GM21390 (cell line): ENCODE measurements around the gene MYO1B.
A peak's percentile ranks its signal among the peaks of the same experiment; 100 is the strongest.

Source experiments
- ATAC-seq: cut with Tn5 transposase; IDR thresholded peaks from one replicate; pipeline ENCODE4 v1.9.1; 2021; ENCODE audit not compliant: unreplicated experiment

MYO1B gene

DNA sequence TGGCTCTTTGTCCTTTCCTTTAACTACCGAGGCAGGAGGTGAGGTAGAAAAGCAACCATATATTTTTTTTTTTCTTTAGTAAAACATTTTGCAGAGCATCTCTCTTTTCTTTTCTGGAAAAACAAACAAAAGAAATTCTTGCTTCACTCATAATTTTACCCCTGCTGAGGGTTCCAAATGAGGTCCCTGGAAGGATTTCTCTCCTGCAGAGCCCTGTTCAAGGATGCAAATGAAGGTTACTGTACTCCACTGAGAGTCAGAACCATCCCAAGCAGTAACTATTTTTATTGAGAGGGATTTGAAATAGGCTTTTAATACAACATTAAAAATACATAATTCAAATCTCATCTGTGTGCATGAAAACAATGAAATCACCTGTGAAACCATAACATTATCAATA, 19.5 kb upstream of the MYO1B start:
- no peak for ATAC-seq

DNA sequence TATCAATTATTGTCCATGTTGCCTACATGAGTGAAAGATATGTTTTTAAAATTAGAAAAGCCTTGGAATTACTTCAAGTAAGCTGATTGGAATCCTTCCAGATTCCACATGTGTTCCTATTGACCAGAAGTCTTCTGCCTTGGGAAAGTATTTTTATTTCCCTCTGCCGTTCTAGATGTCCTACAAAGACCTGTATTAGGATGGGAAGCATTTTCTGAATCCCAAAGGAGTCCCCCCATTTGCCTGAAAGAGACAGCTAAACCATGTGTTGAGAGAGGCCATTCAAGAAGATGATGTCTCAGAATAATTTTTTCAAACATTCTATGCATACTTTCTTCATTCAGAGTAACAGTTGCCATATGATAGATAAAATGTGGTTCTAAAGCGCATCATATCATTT, 19.0 kb upstream of the MYO1B start:
- no peak for ATAC-seq

DNA sequence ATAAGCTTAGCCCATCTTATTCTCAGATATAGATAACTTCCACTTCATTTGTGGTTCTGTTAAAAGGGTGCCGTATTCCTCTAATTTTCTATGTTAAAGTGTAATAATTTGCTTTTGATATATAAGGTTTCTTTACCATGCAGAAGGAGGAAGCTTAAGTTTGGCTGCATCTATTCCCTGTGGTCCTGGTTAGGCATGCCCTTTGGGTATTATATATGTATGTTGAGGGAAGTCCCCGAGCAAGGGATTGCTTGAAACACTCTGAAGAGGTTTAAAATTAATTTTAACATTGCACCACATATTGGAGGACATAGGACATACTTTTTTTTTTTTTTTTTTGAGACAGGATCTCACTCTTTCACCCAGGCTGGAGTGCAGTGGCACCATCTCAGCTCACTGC, 16.9 kb upstream of the MYO1B start:
- no peak for ATAC-seq

DNA sequence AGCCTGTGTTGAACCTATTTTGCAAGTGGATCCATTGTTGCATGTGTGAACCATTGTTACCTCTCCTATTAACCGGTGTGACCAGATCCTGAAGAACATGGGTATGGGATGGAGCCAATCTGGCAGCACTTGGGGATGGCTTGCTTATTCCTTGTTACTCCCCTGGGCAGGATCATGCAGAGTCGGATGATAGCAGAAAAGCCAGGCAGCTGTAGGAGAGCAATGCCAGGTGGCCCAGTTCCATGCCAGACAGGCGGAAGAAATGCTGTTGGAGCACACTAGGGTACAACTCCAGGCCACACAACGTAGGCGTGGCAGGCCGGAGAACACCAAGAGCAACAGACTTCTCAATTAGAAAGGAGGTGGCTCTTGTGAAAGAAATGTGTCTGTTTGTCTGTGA, 16.3 kb upstream of the MYO1B start:
- no peak for ATAC-seq

DNA sequence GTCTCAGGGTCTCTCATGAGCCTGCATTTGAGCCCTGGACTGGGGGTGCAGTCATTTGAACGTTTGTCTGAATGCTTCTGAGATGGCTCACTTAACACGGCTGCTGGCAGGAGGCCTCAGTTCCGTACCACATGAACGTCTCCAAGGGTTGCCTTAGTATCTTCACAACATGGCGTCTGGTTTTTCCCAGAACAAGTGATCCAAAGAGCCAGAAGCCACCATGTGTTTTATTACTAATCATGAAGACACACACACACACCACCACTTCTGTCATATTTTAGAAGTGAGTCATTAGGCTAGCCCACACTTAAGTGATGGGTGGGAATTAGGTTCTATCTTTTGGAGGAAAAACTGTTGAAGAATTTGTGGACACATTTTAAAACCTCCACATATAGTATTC, 15.0 kb upstream of the MYO1B start:
- no peak for ATAC-seq

DNA sequence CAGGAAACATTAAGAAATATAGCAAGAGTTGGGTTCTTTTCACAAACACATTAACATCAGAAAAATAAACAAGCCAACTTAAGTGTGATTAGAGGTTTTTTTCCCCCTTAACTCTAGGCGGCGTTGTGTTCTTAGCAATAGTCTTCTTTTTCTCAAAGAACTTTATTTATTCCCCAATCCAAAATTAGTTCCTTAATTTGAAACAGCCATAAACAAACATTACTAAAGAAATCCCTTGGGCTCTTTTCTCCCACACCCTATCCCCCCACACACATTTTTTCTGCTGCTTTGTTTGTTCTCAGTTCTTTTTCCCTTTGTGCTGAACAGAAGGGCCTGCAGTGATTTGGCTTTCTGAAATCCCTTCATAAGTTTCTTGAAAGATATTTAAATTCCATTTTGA, 13.2 kb upstream of the MYO1B start:
- no peak for ATAC-seq

DNA sequence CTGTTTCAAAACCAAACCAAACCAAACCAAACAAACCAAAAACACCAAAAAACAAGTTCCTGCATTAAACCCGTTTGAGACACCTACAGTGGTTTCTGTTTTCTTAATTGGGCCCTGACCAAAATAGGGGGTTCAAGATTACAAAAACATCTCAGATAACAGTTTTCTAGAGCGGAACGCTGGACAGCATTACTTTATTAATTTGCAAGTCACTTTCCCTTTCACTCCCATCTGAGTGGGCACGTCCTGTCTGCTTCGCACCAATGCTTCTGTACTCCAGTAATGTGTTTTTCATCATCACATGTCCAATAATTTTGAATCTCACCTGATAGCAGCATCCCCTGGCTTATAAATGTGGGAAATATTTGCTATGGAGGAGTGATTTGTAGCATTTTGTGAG, 11.7 kb upstream of the MYO1B start:
- ATAC-seq, result peak; percentile 46

DNA sequence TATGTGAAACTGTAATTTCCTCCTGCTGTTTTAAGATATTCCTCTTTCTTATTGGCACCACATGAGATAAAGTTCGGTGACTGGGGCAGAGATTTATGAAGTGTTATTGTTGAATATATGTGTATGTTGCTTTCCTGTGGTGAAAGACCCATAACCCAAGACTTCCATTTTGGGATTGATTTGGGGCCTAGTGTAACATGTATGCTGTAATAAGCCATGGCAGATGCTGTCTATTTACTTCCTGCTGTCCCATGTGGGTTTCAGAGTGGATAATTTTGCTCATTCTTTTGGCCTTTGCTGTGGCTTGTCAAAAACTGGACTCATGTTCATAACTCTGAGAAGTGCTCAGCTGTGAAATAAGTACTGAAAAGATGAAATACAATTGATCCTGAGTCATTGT, 10.8 kb upstream of the MYO1B start:
- ATAC-seq, result no peak

DNA sequence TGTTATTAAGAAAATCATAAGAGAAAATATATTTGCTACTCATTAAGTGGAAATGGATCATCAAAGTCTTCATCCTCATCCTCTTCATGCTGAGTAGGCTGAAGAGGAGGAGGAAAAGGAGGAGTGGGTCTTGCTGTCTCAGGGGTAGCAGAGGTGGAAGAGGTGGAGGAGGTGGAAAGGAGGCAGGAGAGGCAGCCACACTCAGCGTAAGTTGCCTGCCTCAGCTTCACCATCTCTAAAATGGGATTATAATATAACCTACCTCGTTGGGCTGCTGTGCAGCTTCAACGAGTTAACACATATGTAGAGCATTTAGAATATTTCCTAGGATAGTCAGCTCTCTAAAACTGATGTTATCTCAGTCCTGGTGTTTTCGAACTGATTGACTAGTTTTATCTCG, 4.3 kb upstream of the MYO1B start:
- ATAC-seq, result no peak

DNA sequence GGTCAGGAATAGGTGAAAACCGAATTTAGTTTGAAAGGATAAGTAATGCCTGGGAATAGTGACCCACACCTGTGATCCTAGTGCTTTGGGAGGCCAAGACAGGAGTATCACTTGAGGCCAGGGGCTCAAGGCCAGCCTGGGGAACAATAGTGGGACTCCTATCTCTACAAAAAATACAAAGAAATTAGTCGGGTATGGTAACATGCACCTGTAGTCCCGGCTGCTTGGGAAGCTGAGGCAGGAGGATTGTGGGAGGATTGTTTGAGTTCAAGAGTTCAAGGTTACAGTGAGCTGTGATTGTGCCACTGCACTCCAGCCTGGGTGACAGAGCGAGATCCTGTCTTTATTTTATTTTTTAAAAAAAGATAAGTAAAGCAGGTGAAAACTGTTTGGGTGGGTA, 3.8 kb upstream of the MYO1B start:
- ATAC-seq, result no peak

DNA sequence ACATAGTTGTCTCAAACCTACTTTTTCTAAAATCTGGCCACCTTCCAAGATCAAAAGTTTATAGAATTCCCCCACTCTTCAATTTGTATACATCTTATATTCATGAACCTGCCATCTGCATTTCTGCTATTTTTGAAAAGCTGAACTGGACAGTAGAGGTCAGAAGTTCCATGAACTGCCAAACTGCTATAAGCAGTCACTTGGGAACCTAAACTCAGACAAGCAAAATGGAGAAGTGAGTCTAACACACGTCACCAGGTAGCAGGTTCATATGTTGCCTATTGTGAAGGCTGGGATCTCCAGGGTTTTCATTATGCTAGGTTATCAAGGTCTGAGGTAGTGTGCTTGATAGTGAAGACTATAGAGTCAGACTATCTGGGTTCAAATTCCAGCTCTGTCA, 2.0 kb upstream of the MYO1B start:
- no peak for ATAC-seq

DNA sequence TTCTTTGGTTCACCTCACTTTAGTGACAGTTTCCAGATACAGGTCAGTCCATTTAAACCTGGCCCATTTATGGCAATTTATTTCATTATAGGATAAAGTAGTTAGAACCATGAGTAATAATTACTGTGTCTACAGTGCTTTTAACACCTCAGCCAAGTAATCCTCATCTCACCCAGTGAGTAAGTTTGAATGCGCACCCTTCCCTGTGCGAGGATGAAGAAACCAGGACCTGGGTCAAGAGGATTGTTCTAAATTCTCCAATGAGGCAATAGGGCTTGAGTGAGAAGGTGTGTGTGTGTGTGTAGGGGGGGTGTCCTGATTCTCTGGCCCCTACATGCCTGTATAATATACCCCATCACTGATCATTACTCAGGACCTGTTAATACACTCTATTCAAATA, 854 bp upstream of the MYO1B start:
- no peak for ATAC-seq

DNA sequence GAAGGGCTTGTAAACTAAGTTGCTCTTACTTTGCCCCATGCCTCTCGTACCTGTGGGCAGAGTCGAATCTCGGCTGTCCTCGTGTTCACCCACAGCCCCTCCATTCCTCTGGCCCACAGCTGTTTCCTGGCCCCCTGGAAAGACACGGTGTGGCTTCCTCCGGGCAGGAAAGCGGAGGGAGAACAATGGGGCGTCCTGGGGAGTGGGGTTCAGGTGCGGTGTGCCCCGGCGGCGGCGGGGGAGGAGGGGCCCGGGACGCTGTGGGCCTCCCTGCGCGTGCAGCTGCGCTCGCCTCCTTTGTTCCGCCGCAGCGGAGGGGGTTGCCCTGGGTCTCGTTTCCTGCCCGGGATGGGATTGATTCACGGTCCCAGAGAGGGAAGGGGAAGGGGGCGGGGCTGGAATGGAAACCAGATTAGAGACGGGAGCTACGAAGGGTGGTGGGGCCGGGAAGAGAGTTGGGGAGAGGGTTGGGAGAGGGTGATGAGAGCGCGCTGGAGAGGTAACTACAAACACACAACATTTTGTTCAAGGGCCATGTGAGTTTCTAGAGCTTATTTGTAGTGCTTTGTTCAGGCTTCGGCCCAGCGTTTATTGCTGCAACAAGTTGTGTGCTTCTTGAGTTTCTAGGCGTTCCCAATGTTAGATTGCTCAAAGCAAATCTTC, 796 bp downstream of the MYO1B start:
- peak; percentile 10 for ATAC-seq

DNA sequence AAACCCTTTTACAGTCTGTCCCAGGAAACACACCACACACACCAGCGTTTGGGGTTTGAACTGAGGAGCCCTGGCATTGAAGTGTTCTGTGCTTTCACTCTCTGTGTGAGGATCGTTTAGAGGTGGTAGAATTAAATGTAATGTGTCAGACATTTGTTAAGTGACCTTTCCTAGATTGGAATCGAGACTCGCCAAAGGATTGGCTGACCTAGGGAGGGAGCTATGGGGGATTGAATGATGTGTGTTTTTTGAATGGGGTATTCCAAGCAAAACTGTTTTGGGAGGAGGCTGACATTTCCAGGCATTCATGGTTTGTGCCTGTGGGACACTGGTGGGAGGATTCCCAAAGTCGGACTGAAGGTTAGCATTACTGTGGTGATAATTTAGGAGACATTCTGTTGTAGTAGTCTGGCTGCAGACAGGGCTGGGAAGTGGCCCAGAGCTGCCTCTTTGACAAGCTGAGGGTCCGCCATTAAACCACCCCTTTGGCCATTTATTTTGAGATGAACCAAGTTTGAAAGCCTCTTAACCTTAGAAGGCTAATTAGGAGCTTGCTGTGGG, 1.7 kb downstream of the MYO1B start:
- ATAC-seq, result no peak

DNA sequence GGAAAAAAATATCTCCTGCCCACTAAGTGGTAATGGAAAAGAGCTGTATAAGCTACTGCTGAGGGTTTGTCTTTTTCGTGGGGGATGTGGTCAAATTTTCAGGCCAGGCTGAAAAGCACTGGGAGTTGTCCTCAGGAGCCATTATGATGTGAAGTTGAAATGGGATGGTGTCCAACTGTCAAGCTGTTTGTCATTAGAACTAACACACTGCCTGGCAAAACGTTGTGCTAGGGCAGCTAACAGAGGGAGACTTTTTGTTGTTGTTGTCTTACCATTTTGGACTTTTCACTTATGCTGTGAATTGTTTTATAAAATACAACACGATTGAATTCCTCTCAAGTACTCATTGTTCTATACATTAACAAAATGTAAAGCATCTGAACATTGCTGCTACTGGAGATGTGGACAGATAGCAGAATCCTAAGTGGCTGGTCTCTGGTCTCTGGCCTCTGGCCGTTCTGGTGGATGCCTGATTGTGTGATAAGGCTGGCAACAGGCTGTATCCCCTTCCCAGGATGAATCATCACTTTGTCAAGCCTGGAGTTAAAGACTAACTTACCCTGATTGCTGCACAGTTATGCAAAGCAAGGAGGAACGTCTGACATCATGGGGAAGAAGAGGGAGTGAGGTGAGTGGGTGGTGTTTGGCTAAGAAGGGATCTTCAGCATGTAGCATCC, 2.3 kb downstream of the MYO1B start:
- no peak for ATAC-seq

DNA sequence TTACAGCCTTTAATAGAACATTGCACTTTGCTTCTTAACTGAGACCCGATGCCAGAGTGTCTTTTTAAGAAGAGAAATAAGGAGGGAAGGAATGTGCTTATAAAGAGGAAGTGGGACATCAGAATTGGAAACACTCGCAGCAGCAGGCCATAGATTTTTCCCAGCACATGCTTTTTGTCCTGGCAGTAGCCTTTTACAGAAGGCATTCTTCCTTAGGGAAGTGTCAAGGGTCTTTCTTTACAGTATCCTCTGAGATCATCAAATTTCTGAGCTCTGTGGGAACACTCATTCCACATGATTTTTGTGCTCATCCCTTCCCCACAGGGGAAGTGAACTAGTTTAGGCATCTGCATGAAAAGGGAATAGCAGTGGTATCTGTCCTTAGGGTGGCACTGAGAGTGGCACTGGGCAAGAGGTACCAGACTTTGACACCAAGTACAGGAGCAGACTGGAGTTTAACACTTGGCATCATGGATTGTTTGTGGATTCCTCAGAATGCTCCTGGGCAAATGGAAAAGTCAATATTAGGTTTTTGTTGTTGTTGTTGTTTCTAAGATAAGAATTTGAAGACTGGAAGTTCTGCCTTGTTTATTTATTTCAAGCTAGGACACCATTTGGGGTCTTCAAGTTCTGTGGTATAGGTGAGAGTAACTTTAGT, 4.1 kb downstream of the MYO1B start:
- no peak for ATAC-seq

DNA sequence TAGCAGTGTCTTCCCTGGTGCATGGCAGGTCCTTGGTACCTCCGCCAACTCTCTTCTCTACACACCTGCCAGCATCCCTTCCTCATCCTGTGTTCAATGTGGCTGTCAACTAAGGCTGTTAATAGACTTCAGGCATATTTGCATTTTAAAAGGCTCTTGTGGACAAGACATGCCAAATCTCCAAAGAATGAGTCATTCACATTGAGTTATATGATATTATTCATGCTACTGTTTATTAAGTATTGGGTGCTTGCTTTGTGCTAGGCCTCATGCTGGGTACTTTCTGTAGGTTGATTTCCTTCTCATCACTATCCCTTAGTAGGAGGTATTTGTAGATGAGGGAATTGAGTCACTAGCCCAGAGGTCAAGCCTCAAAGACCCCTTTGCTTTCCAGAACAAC, 5.2 kb downstream of the MYO1B start:
- no peak for ATAC-seq

DNA sequence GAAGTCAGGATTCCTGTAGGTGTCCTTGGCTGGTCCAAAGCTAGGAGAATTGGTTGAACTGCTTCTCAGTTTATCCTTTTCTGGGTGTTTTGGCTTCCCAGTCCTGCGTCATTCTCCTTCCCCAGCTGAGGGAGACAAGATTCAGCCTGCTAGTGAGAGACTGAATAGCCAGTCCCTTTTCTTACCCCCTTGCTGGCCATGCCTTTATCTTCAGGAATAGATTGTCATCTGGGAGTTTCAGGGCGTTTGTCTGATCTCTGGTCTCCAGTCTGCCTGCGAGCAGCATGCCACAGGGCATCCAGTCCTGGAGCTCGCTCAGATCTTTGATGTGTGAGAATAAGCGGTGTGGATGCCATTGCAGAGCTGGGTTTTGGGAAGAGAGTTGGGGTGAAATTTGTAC, 5.8 kb downstream of the MYO1B start:
- ATAC-seq, result no peak

DNA sequence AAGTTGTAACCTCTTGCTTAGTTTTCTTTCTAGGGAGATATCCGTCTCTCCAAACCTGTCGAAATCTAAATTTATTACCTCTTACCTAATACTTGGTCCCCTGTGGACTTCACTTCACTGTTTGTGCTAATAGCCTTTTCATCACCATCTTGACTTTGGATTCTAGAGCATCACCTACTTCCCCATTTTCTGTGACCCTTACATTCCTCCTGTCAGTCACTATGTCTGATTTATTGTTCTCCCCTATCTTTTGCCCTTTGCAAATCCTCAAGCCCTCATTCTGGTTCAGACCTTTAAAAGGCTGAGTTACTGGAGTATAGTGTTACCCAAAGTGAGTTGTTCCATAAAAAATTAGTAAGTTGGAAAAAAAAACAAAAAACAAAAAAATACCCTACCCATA, 7.5 kb downstream of the MYO1B start:
- no peak for ATAC-seq

DNA sequence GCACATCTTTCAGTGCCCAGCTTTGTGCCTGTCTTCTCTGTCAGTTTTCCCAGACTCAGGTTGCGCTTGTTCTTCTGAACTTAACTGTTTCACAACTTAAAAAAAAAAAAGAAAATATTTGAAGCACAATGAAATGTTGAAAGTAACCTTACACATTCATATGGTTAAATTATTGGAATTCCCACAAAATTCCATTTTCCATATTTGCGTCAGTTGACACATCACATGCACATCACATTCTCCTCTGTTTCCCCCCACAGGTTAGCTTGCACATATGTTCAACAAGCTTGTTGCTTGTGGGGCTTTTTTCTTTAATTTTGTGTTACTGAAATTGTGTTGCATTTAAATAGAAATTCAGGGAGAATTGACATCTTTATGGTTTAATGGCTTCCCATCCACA, 8.3 kb downstream of the MYO1B start:
- no peak for ATAC-seq

DNA sequence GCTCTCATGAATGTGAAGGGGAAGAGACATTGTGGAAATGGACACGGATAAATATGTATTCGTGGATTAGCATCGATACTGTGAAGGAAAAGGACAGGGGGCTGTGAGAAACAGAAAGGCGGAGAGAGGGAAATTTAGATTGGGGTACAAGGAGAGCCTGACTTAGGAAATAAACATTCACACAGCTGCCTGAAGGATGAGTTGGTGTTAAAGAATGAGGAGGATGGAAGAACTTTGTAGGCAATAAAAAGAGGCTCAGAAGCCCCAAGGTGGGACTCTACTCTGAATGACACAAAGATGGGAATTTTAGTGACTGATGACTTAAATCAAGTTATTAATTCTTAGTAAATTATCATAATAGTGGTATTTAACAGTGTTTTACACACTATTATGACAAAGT, 10.1 kb downstream of the MYO1B start:
- ATAC-seq, result no peak

DNA sequence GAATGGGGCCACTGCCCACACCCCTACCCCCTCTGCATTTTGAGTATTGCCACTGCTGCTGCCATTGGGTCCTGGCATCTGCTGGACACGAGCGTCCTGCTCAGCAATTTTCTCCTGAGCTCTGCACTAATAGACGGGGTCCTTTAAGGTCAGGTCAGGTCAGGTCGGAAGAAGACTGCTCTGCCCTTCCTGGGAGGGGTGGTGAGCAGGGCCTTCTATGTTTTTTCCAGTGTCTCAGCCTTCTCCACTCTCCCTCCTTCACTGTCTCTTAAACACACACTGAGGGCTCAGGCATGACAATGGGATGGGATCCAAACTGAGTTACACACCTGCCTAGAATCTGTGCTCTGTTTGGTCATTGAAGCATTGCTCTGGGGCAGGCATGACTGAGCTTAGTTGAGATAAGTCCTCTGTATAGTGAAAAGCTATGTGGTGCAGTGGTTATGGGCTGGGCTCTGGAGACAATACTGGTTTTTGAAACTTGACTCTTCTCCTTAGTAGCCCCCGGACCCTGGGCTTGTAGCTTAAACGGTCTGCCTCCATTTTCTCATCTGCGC, 10.6 kb downstream of the MYO1B start:
- ATAC-seq, result no peak
